ENCODE data around the gene KCTD18. TPM values are rescaled to one million over a fixed set of nuclear protein-coding genes. Genes with fewer than 3 reads are reported as not detected.

KCTD18 gene
- total RNA-seq, 1 donor from 2014 or later, result 4.7 TPM

GRCh38 chr2:200461846-200462710, 47.8 kb downstream of the KCTD18 start:
- H3K36me3 Mint-ChIP-seq (ENCODE audit: unreplicated experiment), result no peaks in the 10 kb centered on the region

GRCh38 chr2:200459101-200459500, 50.8 kb downstream of the KCTD18 start:
- peaks cover 4% of the 10 kb centered on the region for H3K4me1 Mint-ChIP-seq (ENCODE audit: low read depth, unreplicated experiment)
- H3K27me3 Mint-ChIP-seq (ENCODE audit: unreplicated experiment), result peaks cover 2% of the 10 kb centered on the region
- no peak overlapping the region for H3K4me3 Mint-ChIP-seq (ENCODE audit: unreplicated experiment)
- TF ChIP-seq CTCF (IDR thresholded peaks at IDR 0.05; ENCODE audit: partially characterized antibody, unreplicated experiment), result no peak
- no peaks in the 10 kb centered on the region for H3K9me3 Mint-ChIP-seq (ENCODE audit: unreplicated experiment)
- H3K27ac Mint-ChIP-seq (ENCODE audit: unreplicated experiment), result no peak overlapping the region
- peaks cover 4% of the 10 kb centered on the region for H3K36me3 Mint-ChIP-seq (ENCODE audit: unreplicated experiment)
- no peak for DNase-seq

More at GRCh38 chr2:200461846-200462710, 47.8 kb downstream of the KCTD18 start:
- Mint-ChIP-seq H3K4me3 (ENCODE audit: unreplicated experiment) (no peak overlapping the region), H3K27me3 (ENCODE audit: unreplicated experiment) (no peaks in the 10 kb centered on the region), H3K4me1 (ENCODE audit: low read depth, unreplicated experiment) (peaks cover 4% of the 10 kb centered on the region), H3K27ac (ENCODE audit: unreplicated experiment) (no peak overlapping the region), H3K9me3 (ENCODE audit: unreplicated experiment) (no peaks in the 10 kb centered on the region)
- TF ChIP-seq CTCF (IDR thresholded peaks at IDR 0.05; ENCODE audit: partially characterized antibody, unreplicated experiment), result no peak
- no peak for DNase-seq

DNA sequence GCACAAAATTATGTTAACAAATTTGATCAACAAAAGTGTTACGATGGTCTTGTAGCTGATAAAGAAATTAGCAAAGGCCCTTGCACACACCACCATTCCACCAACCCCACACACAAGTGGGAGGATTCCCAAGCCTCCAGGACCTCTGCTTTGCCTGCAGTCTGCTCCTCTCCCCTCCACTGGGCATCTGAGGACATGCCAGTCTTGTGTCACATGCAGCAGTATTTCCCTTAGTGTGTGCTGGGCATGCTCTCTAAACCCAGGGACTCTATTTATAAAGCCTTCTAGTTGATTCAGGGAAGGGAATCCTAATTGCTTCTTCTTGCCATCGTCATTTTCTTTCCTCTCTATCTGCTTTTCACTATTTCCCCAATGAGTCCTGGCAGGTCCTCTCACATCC, 53.3 kb downstream of the KCTD18 start:
- H3K27ac Mint-ChIP-seq (ENCODE audit: unreplicated experiment), result no peak overlapping the region
- no peak for TF ChIP-seq CTCF (IDR thresholded peaks at IDR 0.05; ENCODE audit: partially characterized antibody, unreplicated experiment)
- H3K36me3 Mint-ChIP-seq (ENCODE audit: unreplicated experiment), result peaks cover 4% of the 10 kb centered on the region
- no peak for DNase-seq
- peaks cover 4% of the 10 kb centered on the region for H3K4me1 Mint-ChIP-seq (ENCODE audit: low read depth, unreplicated experiment)
- H3K4me3 Mint-ChIP-seq (ENCODE audit: unreplicated experiment), result no peak overlapping the region
- H3K27me3 Mint-ChIP-seq (ENCODE audit: unreplicated experiment), result peaks cover 2% of the 10 kb centered on the region
- H3K9me3 Mint-ChIP-seq (ENCODE audit: unreplicated experiment), result no peaks in the 10 kb centered on the region

DNA sequence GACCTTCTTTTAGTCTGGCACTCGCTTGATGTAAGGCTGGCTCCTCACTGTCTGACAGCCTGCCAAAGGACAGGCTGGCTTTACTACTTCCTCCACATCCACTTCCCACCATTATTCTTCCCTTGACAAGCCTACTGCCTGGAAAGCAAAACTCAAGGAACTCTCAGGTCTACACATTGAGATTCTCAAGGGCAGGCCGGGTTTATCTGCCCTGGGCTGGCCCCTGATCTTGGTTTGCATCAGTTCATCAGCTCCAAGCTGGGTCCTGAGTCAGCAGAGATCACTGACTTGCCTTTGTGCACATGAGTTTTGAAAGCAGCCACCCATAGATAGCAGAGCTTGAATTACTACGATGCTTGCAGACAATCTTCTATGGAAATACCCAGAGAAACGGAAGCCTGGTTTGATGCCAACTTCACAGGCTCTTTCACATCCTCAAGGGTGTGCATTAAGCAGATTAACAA, 53.9 kb downstream of the KCTD18 start:
- DNase-seq, result no peak
- no peaks in the 10 kb centered on the region for H3K9me3 Mint-ChIP-seq (ENCODE audit: unreplicated experiment)
- peaks cover 2% of the 10 kb centered on the region for H3K27me3 Mint-ChIP-seq (ENCODE audit: unreplicated experiment)
- H3K4me1 Mint-ChIP-seq (ENCODE audit: low read depth, unreplicated experiment), result peaks cover 4% of the 10 kb centered on the region
- TF ChIP-seq CTCF (IDR thresholded peaks at IDR 0.05; ENCODE audit: partially characterized antibody, unreplicated experiment), result no peak
- no peak overlapping the region for H3K4me3 Mint-ChIP-seq (ENCODE audit: unreplicated experiment)
- H3K36me3 Mint-ChIP-seq (ENCODE audit: unreplicated experiment), result peaks cover 4% of the 10 kb centered on the region
- H3K27ac Mint-ChIP-seq (ENCODE audit: unreplicated experiment), result no peak overlapping the region

Measured in glutamatergic neuron (in vitro differentiated cells).